ENCODE measurements around the gene CTNS.

GRCh38 chr17:3710951-3711383 lies 74.4 kb downstream of the CTNS start:
- TF ChIP-seq CTCF (IDR thresholded peaks at IDR 0.05 in 2 of 3, conservative IDR thresholded peaks at IDR 0.05 in 1 of 3; ENCODE audit: borderline replicate concordance in 1 of 3, insufficient read depth in 1 of 3, low read depth in 2 of 3, low read length in 2 of 3) (no peak), POLR2A (IDR thresholded peaks at IDR 0.05; ENCODE audit: borderline replicate concordance, extremely low read depth, insufficient read depth, insufficient read length) (no peak), YY1 (IDR thresholded peaks at IDR 0.05; ENCODE audit: extremely low read depth, insufficient replicate concordance, low read depth, low read length) (no peak), RAD21 (IDR thresholded peaks at IDR 0.05; ENCODE audit: low read depth) (no peak), POLR2AphosphoS5 (IDR thresholded peaks at IDR 0.05; ENCODE audit: low read depth, low read length) (no peak), MAX (IDR thresholded peaks at IDR 0.05) (no peak)

Measured in HCT116 (cell line).